ENCODE data around the gene FBXL16. TPM values are rescaled to one million over a fixed set of nuclear protein-coding genes. Genes with fewer than 3 reads are reported as not detected.

The FBXL16 gene
- total and polyA plus RNA-seq, 2 of the 13 experiments (the other 11 are each of a cell fraction or from before 2014, with no cell fraction given), result 0.22 to 2.0 TPM

GRCh38 chr16:740459-740763 lies 34.8 kb upstream of the FBXL16 start (continued):
- no peak for TF ChIP-seq USF2 (IDR thresholded peaks at IDR 0.05; ENCODE audit: low read depth, low read length)
- TF ChIP-seq USF2 (CRISPR knock-in tag; IDR thresholded peaks at IDR 0.05; ENCODE audit: borderline replicate concordance), result no peak
- TF ChIP-seq ZNF772 (CRISPR knock-in tag; IDR thresholded peaks at IDR 0.05), result no peak
- no peak for TF ChIP-seq NONO (IDR thresholded peaks at IDR 0.05)
- TF ChIP-seq NONO (CRISPR knock-in tag; conservative IDR thresholded peaks at IDR 0.05), result no peak
- no peak for TF ChIP-seq EP300 (IDR thresholded peaks at IDR 0.05; ENCODE audit: low read depth in 2 of 2, low read length in 2 of 2)
- TF ChIP-seq EP300 (CRISPR knock-in tag; IDR thresholded peaks at IDR 0.05; ENCODE audit: borderline replicate concordance), result no peak
- TF ChIP-seq ZNF777 (CRISPR knock-in tag; IDR thresholded peaks at IDR 0.05), result 0 out of 2 replicates have a peak, but pooled peaks have one; percentile 14
- TF ChIP-seq ZNF574 (CRISPR knock-in tag; IDR thresholded peaks at IDR 0.05), result no peak
- TF ChIP-seq ZNF556 (CRISPR knock-in tag; IDR thresholded peaks at IDR 0.05; ENCODE audit: borderline replicate concordance), result no peak
- no peak for TF ChIP-seq MED8 (CRISPR knock-in tag; IDR thresholded peaks at IDR 0.05; ENCODE audit: insufficient replicate concordance)
- no peak for TF ChIP-seq ZNF580 (CRISPR knock-in tag; IDR thresholded peaks at IDR 0.05; ENCODE audit: borderline replicate concordance, low read depth)
- TF ChIP-seq ZNF124 (CRISPR knock-in tag; IDR thresholded peaks at IDR 0.05), result no peak
- TF ChIP-seq JARID2 (CRISPR knock-in tag; IDR thresholded peaks at IDR 0.05; ENCODE audit: insufficient replicate concordance), result peak; percentile 4
- TF ChIP-seq ZNF614 (CRISPR knock-in tag; IDR thresholded peaks at IDR 0.05; ENCODE audit: borderline replicate concordance), result no peak
- TF ChIP-seq ZNF703 (CRISPR knock-in tag; IDR thresholded peaks at IDR 0.05; ENCODE audit: borderline replicate concordance), result 0 out of 2 replicates have a peak, but pooled peaks have one; percentile 30
- no peak for TF ChIP-seq TCF12 (IDR thresholded peaks at IDR 0.05)
- no peak for TF ChIP-seq TCF12 (CRISPR knock-in tag; IDR thresholded peaks at IDR 0.05)
- TF ChIP-seq ISL2 (CRISPR knock-in tag; IDR thresholded peaks at IDR 0.05), result no peak
- no peak for TF ChIP-seq FOXK1 (CRISPR knock-in tag; IDR thresholded peaks at IDR 0.05; ENCODE audit: borderline replicate concordance, low read depth)
- 0 out of 2 replicates have a peak, but pooled peaks have one; percentile 6 for TF ChIP-seq GZF1 (CRISPR knock-in tag; IDR thresholded peaks at IDR 0.05)
- TF ChIP-seq FOSL2 (CRISPR knock-in tag; IDR thresholded peaks at IDR 0.05), result no peak
- no peak for TF ChIP-seq ZNF800 (CRISPR knock-in tag; IDR thresholded peaks at IDR 0.05)
- TF ChIP-seq SNAI1 (CRISPR knock-in tag; IDR thresholded peaks at IDR 0.05; ENCODE audit: borderline replicate concordance), result 0 out of 2 replicates have a peak, but pooled peaks have one; percentile 7
